ENCODE measurements around the gene CAVIN3.

GRCh38 chr11:6271598-6271997 lies 48.7 kb downstream of the CAVIN3 start:
- TF ChIP-seq PATZ1 (CRISPR knock-in tag; IDR thresholded peaks at IDR 0.05; ENCODE audit: borderline replicate concordance) (no peak), BACH2 (CRISPR knock-in tag; IDR thresholded peaks at IDR 0.05; ENCODE audit: borderline replicate concordance) (no peak), POU6F1 (CRISPR knock-in tag; IDR thresholded peaks at IDR 0.05; ENCODE audit: borderline replicate concordance, low read depth) (no peak), PPARA (CRISPR knock-in tag; IDR thresholded peaks at IDR 0.05; ENCODE audit: borderline replicate concordance) (no peak), ZFP3 (CRISPR knock-in tag; IDR thresholded peaks at IDR 0.05) (no peak), SNAI2 (CRISPR knock-in tag; IDR thresholded peaks at IDR 0.05) (no peak), TOX (CRISPR knock-in tag; IDR thresholded peaks at IDR 0.05; ENCODE audit: borderline replicate concordance) (no peak), TSHZ2 (CRISPR knock-in tag; IDR thresholded peaks at IDR 0.05) (no peak), CREB5 (CRISPR knock-in tag; IDR thresholded peaks at IDR 0.05; ENCODE audit: low read depth) (no peak)

All from SK-N-SH treated with all-trans-retinoic acid at 6 μM for 48 hours (cell line).